GM10248 (cell line): ENCODE data around the gene MOB1B.
A peak's percentile ranks its signal among the peaks of the same experiment; 100 is the strongest.

Experiments used
- CTCF ChIA-PET: fragments of 300-600 bp; sonication (Branson Sonifier 250); formaldehyde crosslinking; extraction: SDS; loops from one replicate; lab custom pipeline; 2021; ENCODE audit warnings: antibody characterized with exemption; lab: Yijun Ruan, JAX
- POLR2A ChIA-PET: fragments of 350-650 bp; sonication (Branson Sonifier 250); formaldehyde crosslinking; extraction: SDS; loops from one replicate; lab custom pipeline; 2020; ENCODE audit warnings: antibody characterized with exemption; lab: Yijun Ruan, JAX
- DNase-seq: peaks from one replicate; pipeline ENCODE4 v3.0.0; 2012; ENCODE audit errors: extremely low spot score
- TF ChIP-seq, protein P1 (sequence below): IDR thresholded peaks from 2 replicates; pipeline ENCODE4 v1.5.1; 2012; ENCODE audit warnings: mild to moderate bottlenecking, low read depth; ENCODE audit errors: extremely low read depth, missing control alignments, control extremely low read depth

Gene MOB1B

DNA sequence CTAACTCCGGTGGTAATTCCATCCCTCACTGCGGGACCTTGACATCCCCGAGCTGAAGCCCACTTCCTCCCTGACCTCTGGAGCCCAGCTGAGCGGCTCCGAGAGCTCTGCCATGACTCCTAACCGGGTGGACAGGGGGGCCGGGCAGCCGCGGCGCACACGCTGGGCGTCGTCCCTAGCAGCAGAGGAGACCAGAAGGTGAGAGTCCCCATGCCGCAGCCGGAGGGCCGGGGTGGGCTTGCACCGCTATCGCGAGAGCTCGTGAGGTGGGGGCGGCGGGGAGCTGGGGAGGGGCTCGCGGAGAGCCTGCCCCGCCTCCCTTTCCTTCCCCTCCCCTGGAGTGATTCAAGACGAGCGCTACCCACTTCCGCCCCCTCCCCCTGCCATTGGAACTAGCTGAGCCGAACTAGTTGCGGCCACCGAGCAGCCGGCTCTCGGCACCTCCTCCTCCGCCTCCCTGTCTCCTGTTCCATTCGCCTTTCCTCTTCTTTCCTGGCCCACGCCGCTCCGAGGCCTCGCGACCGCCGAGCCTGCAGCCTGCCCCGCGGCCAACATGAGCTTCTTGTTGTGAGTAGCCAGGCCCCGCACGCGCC is at the start of gene MOB1B:
Gene MOB1B (plus strand): TSS at position 386 of the 593 bp plus-strand sequence. CDS start 168 bp downstream, at position 554.
- TF ChIP-seq, protein P1, sequence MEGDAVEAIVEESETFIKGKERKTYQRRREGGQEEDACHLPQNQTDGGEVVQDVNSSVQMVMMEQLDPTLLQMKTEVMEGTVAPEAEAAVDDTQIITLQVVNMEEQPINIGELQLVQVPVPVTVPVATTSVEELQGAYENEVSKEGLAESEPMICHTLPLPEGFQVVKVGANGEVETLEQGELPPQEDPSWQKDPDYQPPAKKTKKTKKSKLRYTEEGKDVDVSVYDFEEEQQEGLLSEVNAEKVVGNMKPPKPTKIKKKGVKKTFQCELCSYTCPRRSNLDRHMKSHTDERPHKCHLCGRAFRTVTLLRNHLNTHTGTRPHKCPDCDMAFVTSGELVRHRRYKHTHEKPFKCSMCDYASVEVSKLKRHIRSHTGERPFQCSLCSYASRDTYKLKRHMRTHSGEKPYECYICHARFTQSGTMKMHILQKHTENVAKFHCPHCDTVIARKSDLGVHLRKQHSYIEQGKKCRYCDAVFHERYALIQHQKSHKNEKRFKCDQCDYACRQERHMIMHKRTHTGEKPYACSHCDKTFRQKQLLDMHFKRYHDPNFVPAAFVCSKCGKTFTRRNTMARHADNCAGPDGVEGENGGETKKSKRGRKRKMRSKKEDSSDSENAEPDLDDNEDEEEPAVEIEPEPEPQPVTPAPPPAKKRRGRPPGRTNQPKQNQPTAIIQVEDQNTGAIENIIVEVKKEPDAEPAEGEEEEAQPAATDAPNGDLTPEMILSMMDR: peak; percentile 29
- CTCF ChIA-PET: interaction anchor here (0.7 to 2.5 kb wide), 19 partner anchors 9 to 198 kb away, joined by 3 to 10 read pairs (median 4); partner anchors contain the start of gene RUFY3

DNA sequence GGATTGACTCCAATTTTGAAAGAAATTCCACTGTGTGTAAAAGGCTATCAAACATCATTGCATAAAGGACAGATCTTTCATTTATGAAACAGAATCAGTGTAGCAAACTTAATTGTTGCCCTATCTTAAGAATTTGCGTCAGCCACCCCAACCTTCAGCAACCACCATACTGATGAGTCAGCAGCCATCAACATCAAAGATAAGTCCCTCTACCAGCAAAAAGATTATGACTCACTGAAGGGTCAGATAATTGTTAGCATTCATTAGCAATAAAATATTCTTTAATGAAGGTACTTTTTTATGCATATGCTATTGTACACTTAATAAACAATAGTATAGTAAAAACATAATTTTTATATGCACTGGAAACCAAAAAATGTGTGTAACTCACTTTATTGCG is 46.7 kb upstream of the MOB1B start:
- no peak for DNase-seq
- ChIA-PET POLR2A (no interaction called here), CTCF (no interaction called here)
- TF ChIP-seq, protein P1: no peak

More for the DNA sequence above, at the start of gene MOB1B:
- POLR2A ChIA-PET: interaction anchor here (0.6 kb wide), 1 partner anchor 29 kb away, joined by 7 read pairs; no protein-coding TSS in a partner anchor
- DNase-seq: peak; percentile 94

DNA sequence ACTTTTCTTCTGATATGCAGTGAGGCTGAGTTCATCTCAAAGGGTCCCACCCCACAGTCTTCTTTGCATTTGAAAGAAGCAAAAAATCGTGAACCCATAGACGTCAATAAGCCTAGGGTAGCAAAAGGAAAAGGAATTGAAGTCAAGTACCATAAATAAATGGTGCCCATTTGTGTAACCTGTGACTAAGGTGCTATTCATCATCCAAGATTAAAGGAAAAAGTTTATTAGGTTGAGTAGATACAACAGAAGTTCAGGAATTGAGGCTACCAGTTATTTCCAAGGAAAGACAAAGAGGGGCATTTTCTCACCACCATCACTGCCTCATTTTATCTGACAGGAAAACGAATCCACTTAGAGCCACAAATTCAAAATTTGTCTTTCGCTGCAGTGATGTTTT is 43.7 kb upstream of the MOB1B start:
- ChIA-PET CTCF (interaction anchor here (1.1 kb wide), 2 partner anchors 11 to 14 kb away, joined by 3 to 4 read pairs; no protein-coding TSS in a partner anchor), POLR2A (no interaction called here)
- DNase-seq: no peak
- TF ChIP-seq, protein P1: no peak

DNA sequence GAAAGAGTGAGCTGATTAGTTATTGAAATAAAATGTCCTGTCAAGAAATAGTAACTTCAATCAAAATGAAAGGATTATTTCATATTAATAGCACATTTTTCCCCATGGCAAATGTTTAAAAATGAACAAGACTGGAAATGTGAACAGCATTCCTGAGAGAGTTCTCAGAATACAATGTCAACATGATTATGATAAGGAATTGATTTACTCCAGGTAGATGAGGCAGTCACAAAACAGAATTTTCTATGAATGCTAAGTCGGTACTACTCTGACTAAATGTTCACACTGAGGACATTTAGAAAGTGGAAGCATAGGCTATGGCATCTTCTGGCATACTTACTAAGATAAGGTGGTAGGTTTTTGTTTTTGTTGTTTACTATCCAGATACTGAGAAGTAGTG is 43.1 kb upstream of the MOB1B start:
- CTCF ChIA-PET: interaction anchor here (1.1 kb wide), 2 partner anchors 12 to 15 kb away, joined by 3 to 4 read pairs; no protein-coding TSS in a partner anchor
- DNase-seq: no peak
- TF ChIP-seq, protein P1: no peak
- POLR2A ChIA-PET: no interaction called here

DNA sequence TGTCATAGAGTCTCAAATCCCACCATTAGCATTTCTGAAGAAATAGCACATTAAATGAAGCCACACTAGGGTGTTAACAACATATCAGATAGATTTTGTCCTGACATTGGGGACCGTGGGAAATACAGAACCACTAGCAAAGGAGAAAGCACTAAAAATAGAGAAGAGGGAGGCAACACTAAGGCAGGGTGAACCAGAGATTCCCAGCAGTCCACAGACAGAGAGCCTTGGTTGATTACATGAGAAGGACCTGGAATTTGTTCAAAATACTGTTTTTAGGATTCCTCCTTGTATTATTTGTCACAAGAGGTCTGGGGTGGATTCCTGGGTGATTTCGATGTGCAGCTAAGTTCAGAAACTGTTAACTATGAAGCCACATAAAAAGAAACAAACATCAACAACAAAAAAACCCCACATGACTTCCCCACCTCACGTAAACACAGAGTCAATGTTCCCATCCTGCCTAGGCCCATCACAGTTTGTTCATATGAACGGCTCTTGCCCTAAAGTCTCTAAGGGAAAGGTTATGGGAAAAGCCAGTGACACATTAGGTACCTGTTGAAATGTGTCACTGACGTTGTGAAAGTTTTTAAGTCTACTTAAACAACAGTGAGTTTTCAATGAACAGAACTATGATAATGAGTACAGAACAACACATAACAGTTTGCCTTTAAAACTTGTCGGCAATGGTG is 38.9 kb upstream of the MOB1B start:
- POLR2A ChIA-PET: no interaction called here
- TF ChIP-seq, protein P1: no peak
- CTCF ChIA-PET: interaction anchor here (1.0 to 1.1 kb wide), 2 partner anchors 9 to 35 kb away, joined by 3 read pairs; no protein-coding TSS in a partner anchor
- peak; percentile 28 for DNase-seq

DNA sequence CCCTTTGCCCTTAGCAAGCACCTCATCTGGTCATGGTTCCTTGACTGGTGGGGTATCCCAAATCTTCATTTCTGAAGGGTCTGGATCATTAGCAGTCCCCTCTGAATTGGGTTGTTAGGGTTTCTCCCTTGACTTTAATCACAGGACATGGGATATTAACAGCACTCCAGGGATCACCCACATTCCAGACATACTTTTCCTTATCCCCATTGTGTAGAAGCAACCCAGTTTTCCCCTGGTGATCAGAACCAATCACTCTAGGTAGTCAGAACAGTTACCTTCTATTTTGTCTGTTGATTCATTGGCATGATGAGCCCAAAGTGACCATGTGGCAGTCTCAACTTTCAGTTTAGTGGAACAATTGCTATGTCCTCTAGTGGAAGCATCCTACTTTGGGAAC is 33.4 kb upstream of the MOB1B start:
- POLR2A ChIA-PET: no interaction called here
- CTCF ChIA-PET: no interaction called here
- TF ChIP-seq, protein P1: no peak
- DNase-seq: no peak
